NCI-H2171 treated with DMSO at 0.1 percent for 48 hours (cell line): ENCODE results near the gene ARL5A.
A peak's percentile ranks its signal among the peaks of the same experiment; 100 is the strongest.
"Not testable (repeated sequence)": the region's sequence is repeated elsewhere in the genome, so short reads cannot be mapped to it uniquely, and the experiment has no call there.

ENCODE experiments used
- DNase-seq: peaks from one replicate; lab custom pipeline; 2025; lab: John Stamatoyannopoulos, UW

Gene ARL5A, protein sequence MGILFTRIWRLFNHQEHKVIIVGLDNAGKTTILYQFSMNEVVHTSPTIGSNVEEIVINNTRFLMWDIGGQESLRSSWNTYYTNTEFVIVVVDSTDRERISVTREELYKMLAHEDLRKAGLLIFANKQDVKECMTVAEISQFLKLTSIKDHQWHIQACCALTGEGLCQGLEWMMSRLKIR

DNA sequence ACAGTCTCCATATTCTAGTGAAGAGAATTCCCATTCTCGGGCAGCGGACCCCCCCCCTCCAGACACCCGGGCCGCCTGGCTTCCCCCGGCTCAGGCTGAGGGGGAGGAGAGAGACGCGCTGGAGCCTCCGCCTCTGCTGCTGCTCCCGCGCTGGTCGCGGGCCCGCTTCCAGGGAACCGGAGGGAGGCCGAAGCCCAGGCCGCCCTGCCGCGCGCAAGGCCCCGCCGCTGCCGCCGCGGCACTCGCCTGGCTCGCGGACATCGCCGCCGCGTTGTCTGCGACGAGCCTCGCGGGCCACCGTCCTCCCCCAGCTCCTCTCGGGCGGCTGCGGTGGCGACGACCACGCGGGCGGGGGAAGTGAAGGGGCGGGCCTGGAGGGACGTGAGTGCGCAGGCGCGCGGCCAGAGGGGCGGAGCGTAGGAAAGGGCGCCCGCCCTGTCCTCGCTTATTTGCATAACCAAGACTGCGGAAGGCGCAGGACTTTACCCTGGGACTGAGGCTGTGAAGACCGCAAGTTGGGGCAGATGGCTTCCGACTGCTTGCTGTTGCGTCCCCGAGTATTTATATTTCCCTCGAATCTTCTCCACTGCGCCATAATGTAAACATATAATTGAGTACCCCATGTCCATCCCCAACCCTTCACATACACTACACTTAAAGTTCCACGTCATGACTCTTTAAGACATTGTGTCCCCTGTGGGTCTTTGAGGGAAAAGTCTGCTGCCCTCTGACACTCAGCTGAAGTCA lies at the start of gene ARL5A:
Gene ARL5A, minus strand, starts transcription at position 279 of the 747 bp plus-strand sequence. Its CDS starts 245 bp downstream, at position 34.
- peak; percentile 95 for DNase-seq

DNA sequence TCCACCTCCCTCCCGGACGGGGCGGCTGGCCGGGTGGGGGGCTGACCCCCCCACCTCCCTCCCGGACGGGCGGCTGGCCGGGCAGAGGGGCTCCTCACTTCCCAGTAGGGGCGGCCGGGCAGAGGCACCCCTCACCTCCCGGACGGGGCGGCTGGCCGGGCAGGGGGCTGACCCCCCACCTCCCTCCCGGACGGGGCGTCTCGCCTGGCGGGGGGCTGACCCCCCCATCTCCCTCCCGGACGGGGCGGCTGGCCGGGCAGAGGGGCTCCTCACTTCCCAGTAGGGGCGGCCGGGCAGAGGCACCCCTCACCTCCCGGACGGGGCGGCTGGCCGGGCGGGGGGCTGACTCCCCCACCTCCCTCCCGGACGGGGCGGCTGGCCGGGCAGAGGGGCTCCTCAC lies 47.4 kb upstream of the ARL5A start:
- not testable (repeated sequence) for DNase-seq

DNA sequence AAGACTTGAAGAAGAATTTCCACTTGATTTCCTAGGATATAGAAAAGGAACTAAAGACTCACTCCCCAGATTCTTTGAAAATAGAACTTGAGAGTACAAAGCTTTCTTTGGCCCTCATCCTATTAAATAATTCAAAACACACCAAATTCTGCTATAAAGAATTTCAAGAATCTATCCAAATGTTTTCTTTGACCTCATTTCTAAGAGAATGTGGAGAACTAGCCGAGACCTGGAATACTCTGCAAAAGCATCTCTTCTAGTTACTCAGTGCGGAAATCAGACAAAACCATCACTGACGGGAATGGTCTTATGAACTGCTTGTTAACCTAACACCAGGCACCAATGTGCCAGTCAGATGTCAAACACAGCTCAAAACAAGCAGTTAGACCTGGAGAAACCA lies 44.2 kb upstream of the ARL5A start:
- DNase-seq: no peak

DNA sequence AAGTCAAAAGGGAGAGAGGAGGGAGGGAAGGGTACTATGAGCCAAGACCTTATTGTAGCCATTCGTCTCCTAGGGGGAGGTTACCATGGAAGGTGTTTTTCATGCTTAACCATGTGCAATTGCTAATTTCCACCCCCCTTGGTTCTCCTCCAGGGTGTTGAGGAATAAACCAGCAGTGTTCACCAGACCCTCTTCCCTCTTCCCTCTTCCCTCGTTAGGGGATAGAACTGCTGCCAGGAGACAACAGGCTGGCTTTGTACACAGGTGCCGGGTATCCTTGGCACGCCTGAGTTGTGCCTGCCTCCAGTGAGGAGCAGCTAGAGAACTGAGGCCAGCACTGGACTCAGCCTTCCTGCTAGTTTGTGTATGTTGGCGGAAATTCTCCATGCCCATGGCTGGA lies 41.1 kb upstream of the ARL5A start:
- DNase-seq: peak; percentile 19

DNA sequence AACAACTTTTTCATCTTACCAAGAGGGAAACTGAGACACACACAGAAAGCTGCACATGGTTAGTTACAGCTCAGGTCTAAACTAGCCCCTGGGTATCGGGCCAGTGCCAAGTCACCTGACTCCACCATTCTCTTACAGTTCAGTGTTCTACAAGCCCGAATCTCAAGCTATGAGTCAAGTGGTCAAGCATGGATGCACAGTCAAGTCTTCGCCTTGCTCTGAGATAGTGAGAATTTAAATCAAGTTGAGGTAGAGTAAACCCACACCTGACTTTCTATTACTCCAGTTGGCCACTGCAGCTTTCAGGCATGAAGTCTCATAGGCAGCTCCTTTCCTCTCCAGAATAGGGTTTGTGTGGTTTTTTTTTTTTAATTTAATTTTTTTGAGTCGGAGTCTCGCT lies 34.5 kb upstream of the ARL5A start:
- DNase-seq: no peak

DNA sequence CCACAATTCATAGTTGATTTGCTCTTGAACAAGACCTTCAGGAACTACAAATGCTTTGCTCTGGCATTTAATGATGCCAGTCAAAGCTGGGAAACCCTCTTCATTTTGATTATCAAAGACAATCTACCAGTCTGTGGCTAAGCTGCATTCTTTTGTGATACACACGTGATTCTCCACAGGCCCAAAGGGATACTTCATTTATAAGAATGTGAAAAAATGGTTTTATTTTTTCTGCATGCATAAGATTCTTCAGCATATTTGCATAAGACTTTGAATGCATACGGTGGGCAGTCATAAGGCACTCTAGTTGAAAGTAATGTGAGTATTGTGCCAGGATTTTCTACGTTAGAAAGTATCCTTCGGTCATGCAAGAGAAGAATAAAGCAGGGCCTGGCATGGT lies 33.0 kb upstream of the ARL5A start:
- DNase-seq: no peak

DNA sequence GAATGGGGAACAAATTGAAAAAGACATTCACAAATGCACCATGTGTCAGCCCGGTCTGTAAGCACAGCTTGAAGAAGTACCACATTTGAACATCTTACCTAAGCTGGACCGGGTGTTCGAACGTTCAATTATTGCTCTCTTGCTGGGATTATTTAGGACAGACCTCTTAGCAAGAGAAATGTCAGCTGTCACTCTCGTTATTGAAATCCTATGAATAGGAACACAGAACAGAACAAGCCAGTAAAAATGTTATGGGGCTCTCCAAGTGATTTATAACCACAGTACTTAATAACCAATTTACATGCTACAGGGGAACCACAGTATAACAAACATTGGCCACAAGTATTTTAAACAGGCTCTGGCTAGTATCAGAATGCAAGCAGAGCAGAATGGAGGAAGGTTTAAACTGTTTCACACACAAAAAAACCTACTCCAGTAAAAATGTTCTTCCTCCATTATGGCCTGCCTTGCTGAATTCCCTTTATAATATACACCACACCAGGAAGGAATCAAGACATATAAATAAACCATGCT lies 32.5 kb upstream of the ARL5A start:
- DNase-seq: no peak

DNA sequence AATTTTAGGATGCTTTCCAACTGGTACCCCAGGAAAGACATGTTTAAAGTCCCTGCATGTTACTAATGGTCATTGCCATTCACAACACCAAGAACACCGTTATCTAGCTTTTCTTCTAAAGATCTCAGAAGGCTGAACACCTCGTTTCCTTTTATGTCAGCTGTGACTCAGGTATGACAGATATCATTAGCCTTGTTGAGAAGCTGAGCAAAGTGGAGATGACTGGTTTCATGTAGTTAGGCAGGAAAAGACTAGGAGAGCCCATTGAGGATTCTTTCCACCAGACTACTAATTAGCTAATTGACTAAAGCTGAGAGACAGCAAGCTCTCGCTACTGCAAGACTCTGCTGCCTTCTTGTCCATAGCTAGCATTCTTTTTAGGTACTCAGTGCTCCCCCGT lies 32.0 kb upstream of the ARL5A start:
- no peak for DNase-seq

DNA sequence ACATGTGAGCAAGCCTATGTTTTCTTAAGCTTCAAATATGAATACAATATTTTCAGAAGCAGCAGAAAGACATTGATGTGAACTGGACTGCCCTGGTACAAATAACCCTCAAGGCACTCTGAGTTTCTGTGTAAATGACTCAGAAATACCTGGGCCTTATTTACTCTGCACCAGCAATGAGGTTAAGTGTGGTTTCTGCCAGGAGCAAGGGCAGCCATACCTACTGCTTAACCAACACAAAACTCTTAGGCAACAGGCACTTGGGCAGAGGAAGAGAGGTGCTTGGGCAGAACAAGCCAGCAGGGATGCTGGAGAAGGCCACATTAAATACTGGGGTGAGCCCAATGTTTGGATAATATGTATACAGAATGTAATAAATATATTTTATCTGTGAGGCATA lies 29.4 kb upstream of the ARL5A start:
- DNase-seq: no peak

DNA sequence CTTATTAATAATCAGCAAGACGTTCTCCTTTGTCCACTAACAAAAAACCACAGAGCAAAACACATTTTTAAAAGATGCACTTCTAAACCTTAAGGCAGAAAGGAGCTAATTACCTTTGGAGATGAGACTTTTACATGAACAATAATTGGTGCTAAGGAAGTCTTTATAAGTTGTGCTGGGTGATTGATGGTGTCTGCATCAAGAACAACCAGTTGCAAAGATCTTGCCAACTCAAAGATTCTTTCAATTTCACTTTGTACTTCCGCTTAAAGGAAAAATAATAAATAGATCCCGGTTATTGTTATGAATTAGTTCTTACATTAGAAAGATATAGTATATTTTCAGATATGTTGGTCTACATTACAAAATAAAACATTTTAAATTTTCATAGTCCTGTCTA lies 26.9 kb upstream of the ARL5A start:
- DNase-seq: no peak

DNA sequence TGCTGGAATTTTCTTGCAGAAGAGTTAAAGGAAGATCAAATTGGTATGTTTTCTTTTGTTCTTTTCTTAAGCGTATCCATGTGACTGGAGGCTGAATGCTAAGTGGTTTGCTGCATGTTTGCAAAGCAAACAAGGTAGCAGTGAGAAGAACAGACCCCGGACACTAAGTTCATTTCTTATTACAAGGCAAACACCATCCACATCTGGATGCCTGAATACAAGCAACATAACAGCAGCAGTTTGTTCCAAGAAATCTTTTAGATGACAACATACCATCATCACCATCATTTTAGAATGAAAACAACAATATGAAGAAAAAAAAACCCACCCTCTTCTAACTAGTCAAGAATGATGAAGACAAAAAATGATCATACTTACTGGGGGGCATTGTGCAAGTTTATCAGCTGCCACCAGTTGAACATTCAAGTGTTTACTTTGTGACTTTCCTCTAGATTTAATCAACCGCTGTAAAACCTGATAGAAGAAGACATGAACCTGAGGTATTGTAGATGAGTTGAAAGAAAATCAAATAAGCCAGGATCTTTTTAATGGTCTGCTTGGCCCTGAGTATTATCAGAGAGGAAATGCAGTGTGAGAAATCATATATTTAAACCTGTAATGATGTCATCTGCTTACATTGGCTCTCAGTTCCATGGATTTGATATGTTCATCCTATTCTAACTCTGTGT lies 25.0 kb upstream of the ARL5A start:
- no peak for DNase-seq

DNA sequence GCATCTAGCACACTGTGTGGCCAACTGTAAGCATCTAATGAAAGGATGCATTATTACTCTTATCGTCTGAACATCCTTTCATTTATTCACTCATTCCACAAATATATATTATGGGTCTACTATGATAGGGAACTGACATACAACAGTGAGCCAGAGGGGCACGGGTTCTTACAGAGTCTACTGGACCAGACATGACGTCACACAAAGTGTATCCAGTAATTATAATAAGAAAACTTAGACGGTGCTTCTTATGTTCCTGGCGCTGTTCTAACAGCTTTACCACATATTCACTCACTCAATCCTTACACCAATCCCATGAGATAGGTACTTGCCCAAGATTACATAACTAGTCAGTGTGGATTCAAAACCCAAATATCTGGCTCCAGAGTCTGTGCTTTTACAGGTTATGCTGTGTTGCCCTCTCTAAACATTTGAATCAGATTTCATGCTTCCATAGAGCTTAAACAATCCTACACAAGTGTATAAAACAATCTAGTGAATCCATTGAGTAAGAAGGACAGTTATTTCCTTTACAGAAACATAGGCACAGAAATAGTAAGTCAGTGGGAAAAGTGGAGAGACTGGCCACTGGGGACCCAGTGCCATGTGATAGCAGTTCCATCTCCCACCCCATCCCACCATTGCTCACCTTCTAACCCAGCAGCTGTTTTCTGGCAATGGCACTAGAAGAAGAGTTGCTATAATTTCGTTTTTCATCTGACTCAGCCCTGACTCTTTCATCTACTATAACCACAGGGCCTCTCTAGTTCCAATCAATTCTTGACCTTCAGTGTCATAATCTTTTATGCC lies 24.2 kb upstream of the ARL5A start:
- no peak for DNase-seq

DNA sequence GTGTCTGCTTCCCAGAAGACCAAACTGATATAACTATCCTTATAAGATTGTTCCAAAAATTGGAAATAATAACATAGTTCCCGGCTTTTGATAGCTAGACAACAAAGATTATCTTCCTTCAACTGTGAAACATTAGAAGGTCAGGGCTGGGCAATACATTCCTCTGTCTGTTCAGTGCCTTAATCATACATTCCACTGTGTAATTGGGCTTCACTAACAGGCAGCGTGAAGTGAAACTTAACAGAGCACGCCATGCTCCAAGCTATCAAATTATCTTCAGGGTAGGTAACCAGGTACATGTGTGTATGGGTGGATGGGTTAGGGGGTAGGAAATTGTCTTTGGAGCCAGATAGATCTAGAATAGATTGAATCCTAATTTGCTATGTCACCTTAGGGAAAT lies 23.5 kb upstream of the ARL5A start:
- peak; percentile 58 for DNase-seq

DNA sequence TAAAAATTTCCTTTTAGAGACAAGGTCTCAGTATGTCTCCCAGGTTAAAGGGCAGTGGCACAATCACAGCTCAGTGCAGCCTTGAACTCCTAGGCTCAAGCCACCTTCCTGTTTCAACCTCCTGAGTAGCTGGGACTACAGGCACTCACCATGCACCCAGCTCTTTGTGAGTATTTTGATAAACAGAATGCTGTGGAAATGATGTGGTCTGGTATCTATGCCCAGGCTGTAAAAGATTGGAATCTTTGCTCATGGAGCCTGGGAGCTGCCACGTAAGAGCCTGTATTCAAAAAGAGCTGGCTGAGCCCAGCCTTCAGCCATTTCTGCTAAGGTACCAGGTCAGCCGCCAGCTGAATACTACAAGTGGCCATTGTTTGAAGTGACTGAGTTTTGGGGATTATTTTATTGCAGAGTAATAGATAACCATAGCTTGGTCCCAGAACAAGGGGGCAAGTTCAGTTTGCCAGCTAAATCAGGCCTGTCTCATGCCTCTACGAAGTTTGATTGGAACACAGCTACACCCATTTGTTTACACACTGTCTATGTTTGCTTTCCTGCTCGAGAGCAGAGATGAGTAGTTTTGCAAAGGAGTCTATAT lies 21.3 kb upstream of the ARL5A start:
- no peak for DNase-seq

DNA sequence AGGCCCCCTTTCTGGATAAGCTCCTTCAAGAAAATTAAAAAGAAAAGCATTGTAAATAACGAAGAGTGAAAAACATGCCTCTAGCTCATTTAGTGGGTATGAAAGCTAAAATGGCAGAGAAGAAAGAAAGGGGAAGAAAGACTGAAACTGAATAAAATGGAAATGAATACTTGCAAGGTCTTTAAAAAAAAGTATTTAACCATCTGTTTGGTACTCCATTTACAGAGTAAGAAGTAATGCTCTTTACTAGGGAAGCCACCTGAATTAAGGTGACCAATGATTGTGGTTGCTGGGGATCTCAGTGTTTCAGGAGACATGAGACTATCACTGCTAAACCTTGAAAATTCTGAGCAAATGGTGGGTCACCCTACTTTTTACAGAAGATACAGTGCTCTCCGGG lies 17.7 kb upstream of the ARL5A start:
- DNase-seq: peak; percentile 19

DNA sequence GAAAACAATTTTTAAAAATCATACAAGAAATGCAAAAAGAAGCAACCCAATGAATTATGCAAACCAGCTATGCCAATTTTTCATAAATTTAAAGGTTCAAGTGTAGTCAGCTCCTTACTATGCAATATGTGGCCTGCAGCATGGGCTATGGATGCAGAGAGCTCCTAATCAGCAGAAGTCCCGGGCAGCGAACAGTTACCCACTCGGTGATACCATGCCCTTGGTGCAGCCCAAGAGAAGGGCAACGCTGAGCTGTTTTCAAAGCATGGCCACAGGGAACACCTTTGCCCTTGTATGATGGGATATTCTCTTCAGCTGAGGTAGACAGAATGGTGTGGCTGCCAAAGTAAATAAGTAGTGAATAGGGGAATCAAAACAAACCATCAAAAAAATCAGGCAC lies 17.3 kb upstream of the ARL5A start:
- DNase-seq: no peak

DNA sequence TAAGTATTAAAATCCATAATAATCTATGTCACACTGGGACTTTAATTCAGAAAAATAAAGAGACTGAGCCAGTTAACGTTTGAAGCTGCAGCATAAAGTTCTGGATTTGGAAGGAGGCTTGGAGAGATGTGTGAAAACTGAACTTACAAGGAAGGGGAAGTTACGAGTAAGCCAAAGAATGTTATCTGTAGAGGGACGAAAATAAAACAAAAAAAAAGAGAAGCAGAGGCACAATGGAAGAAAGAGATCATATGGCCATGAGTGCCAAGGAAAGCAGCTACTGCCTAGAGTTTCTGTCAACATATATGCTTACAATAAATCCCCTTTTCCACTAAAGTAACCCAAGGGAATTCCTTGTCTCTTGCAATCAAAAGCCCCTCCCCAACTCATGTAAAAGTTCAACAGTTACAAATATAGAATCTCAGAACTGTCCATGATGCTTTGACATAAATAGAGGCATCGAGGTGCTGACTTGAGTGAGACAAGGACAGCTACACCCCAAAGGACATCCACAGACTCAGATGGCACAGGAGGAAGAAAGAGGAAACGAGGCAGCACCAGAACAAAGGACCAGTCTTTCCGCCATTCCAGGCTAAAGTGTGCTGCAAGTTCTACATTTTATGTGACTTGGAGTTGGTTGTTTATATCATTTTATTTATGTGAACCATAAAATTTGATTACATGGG lies 16.1 kb upstream of the ARL5A start:
- no peak for DNase-seq

DNA sequence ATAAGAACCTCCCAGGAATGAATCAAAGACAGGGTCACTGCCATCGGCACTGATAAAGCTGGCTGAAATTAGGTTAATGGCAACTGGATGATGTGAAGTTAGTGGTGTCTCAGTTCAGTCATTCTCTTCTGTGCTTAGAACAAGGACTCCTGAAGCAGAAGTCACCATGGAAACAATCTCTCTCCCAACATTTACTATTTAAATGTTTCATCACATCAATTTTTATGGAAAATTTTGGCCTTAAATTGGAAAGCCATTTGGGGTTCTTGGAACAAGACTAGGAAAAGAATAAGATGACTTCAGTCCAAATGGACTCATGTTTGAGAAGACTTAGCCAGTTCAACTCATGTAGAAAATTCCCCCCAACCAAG lies 15.5 kb upstream of the ARL5A start:
- DNase-seq: no peak

DNA sequence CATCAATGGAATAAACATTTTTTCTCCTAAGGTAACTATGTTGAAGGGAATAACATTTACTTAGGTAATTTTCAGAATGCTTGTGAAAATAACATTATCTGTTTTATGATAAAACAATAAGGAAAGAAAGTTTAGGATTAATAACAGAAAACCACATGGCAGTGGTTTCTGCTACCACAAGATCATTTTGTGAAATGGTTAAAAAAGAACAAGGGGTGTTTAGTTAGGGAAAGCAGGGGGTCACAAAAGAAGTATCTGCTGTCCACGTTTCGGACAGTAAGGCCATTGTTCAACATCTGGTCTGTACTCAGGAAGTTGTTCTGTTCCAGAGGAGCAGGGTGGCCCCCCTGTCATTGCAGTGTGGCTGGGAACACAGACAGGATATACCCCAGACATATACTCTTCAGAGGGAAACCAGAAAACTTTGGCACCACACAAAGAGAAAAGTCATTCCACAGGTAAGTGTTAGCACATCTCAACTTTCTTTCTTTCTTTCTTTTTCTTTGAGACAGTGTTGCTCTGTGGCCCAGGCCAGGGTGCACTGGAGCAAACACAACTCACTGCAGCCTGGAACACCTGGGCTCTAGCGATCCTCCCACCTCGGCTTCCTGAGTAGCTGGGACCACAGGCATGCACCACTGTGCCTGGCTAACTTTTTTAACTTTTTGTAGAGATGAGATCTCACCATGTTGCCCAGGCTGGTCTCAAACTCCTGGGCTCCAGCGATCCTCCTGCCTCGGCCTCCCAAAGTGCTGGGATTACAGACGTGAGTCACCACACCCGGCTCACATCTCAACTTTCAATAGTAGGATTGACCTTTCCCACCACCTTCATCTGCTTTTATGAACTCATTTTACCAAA lies 14.8 kb upstream of the ARL5A start:
- no peak for DNase-seq

DNA sequence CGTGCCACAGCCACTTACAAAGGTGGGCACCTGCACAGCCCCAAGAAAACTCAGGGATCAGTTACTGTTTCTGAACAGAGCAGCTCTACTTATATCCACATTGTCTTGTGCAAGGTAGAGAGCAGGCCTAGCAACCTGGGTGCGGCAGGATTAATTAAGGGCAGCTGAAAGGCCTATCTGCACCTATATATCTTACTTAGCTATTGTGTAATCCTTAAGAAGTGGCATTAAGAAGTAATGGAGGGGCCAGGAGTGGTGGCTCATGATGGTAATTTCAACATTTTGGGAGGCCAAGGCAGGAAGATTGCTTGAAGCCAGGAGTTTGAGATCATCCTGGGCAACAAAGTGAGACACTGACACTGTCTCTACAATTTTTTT lies 12.8 kb upstream of the ARL5A start:
- no peak for DNase-seq
